HL-60/S4 (cell line): ENCODE measurements around the gene ATF2.
"Not testable (repeated sequence)": the region's sequence is repeated elsewhere in the genome, so short reads cannot be mapped to it uniquely, and the experiment has no call there.

ENCODE experiments used
- in situ Hi-C: fragments of 300-500 bp; cut with MboI; formaldehyde crosslinking; loops from 2 replicates; pipeline ENCODE4 v1.14.3; 2022; ENCODE audit warnings: low sequenced_read_pairs

The ATF2 gene

GRCh38 chr2:175103191-175103590 is 64.8 kb downstream of the ATF2 start:
- in situ Hi-C loops: no loop called here

DNA sequence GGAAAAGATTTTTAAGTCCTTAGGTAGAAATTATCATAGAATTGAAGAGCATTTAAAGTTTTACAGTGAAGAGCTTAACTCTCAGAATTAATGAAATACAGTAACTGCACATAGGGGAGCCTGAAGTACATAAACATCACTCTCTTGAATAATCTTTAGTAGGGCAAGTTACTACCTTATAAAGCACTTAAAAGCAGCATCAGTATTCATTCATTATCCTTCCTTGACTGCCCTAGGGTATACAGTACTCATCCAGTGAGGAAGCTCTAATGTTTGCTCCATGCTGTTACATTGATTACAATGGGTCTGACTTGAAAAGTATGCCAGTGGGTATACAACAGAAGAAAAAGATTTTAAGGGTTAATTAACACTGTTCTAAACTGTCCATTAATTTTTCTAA is 66.5 kb downstream of the ATF2 start:
- in situ Hi-C loops: no loop called here

DNA sequence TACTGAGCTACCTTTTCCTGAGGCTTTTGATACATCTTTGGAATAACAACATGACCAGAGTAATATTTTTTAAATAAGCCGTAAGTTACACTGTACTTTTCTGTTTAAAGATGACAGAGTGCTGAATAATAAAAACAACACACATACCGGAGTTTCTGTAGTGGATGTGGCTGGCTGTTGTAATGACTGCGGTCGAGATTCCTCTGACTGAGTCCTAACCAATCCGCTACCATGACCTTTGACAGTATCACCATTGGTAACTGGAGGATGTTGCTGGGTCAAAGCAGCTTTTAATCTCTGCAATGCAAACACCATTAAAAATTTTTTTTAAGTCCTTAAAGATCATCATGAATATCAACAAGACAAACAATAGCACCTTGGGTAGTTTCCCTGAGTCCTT is 70.7 kb downstream of the ATF2 start:
- in situ Hi-C loops: no loop called here

- in situ Hi-C loops: not testable (repeated sequence)
Measured at GRCh38 chr2:175084117-175084516, 83.9 kb downstream of the ATF2 start.

DNA sequence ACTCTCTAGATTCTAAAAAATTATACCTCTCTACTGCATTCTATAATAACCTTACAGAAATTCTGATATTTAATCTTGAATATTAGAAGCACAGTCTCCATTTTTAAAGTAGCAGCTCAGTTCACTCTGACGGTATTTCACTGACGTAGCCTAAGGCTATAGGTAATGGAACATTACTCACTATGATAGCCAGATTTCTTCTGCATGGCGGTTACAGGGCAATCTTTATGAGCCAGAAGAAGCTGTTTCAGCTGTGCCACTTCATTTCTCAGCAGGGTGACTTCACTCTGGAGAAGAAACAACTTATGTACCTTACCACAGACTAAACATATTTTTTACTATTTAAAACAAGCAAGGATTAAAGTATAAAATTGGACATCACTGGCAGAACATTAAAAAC is 87.5 kb downstream of the ATF2 start:
- in situ Hi-C loops: no loop called here

DNA sequence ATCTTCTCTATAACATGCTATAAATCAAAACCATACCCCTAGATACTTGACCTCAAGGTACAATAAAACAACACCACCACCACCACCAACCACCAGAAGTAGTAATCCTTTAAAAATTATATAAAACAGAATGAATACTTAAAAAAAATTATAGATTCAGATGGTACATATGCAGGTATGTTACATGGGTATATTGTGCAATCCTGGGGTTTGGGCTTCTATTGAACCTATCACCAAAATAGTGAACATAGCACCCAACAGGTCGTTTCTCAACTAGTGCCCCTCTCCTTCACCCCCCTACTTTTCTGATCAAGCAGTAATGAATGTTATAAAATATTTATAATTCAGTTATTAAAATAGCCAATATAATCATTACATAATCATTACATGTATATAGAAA is 91.7 kb downstream of the ATF2 start:
- in situ Hi-C loops: no loop called here

GRCh38 chr2:175074478-175074877 is 93.5 kb downstream of the ATF2 start:
- in situ Hi-C loops: no loop called here

GRCh38 chr2:175068534-175068933 is 99.5 kb downstream of the ATF2 start:
- in situ Hi-C loops: no loop called here

DNA sequence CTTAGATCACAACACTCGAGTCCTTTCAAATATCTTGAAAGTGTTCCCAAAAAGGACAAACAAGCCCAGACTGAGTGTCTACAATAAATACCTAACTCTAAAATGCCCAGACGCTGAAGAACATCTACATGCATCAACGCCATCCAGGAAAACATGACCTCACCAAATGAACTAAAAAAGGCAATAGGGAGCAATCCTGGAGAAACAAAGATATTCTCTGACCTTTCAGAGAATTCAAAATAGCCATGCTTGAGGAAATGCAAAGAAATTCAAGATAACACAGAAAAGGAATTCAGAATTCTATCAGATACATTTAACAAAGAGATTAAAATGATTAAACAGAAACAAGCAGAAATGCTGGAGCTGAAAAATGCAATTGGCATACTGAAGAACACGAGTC is 101.6 kb downstream of the ATF2 start:
- in situ Hi-C loops: no loop called here

DNA sequence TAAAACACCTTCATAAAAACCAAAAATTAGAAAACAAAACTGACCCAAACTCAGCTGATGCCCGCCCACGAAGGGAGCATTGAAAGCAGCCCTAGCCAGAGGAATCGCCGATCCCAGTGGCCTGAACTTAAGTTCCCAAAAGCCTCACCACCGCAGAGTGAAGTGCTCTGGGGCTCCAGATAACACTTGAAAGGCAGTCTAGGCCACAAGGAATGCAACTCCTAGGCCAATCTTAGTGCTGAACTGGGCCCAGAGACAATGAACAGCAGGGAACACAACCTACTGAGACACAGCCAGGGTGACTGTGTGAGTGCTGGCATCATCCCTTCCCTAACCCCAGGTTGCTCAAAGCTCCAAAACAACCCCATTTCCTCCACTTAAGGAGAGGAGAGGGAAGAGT is 103.2 kb downstream of the ATF2 start:
- in situ Hi-C loops: no loop called here

GRCh38 chr2:175063741-175064140 is 104.3 kb downstream of the ATF2 start:
- in situ Hi-C loops: no loop called here

DNA sequence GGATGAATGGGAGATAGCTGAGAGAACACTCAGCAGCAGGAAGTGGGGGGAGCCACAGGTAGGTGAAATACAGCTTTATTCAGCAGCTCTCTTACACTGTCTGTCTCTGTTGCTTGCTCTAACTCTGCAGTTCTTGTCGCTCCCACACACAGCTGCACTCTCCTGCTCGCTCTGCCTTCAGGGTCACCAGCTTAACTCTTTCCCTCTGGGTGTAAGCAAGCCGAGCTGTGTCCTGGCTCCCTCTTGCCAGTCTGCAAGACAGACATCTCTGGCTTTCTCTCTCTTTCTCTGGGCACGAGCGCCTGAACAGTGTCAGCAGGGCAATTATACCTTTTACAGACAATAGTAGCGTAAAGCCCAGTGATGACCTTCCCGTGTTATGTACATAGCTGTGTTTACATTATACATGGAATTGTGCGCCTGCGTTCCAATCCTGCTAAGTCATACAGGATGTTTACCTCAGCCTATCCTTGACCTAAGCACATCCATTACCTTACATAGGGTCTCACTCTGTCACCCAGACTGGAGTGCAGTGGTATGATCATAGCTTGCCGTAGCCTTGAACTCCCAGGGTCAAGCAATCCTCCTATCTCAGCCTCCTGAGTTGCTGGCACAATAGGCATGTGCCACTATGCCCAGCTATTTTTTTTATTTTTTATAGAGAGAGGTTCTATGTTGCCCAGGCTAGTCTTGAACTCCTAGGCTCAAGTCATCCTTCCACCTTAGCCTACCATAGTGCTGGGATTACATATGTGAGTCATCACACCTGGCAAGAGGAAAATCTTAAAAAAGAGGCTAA is 105.0 kb downstream of the ATF2 start:
- in situ Hi-C loops: no loop called here

DNA sequence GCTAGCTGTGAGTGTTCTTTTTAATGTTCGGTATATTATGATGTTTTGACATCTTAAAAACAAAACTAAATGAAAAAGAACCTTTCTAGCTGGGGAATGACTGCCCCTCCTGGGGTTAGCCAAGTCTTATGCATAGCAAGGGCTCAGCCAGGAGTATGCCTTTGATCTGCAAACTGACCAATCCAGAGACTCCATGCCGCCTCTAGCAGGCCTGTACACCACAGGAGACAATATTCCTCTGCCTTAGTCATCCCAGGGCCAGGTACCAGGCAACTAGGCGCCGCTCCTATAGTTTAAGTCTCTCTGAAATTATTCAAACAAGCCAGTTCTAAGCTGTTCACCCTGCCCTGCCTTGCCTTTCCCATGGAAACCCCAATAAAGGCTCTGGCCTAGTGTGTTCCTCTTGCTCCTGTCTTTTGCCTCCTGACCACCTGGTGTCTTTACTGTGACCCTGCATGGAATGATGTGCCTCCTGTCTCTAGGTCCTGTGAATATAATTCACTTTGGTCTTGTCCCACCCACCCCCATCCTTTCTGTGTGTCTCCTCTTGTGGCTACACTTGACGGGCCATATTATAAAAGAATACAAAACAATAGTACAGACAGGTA is 110.8 kb downstream of the ATF2 start:
- in situ Hi-C loops: no loop called here

DNA sequence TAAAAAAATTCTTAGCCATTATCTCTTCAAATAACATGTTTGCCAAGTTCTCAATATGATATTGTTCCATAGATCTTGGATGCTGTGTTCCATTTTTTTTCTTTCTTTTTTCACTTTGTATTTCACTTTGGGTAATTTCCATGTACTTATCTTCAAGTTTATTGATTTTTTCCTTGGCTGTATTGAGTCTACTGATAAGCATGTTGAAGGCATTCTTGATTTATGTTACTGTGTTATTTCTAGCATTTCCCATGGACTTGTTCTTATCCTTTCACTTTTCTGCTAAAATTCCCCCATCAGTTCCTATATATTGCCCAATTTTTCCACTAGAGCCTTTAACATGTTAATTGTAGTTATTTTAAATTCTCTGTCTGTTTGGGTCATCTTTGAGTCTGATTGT is 112.0 kb downstream of the ATF2 start:
- in situ Hi-C loops: no loop called here

DNA sequence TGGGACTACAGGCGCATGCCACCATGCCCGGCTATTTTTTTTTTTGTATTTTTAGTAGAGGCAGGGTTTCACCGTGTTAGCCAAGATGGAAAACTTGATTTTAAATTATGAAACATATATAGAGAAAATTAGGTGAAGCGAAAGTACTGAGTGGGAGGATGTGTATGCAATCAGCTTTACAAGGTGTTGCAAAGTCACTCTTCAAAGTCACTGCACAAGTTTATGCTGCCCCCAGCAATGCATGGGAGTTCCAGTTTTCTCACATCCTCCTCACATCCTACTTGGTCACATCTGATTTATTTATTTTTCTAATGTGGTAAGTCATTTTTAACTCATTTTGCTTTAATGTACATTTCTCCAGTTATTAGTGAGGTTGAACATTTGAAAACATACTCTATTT is 113.7 kb downstream of the ATF2 start:
- in situ Hi-C loops: no loop called here

- in situ Hi-C loops: no loop called here
Measured at GRCh38 chr2:175049661-175050060, 118.3 kb downstream of the ATF2 start.

GRCh38 chr2:175048275-175048674 is 119.7 kb downstream of the ATF2 start:
- in situ Hi-C loops: no loop called here

DNA sequence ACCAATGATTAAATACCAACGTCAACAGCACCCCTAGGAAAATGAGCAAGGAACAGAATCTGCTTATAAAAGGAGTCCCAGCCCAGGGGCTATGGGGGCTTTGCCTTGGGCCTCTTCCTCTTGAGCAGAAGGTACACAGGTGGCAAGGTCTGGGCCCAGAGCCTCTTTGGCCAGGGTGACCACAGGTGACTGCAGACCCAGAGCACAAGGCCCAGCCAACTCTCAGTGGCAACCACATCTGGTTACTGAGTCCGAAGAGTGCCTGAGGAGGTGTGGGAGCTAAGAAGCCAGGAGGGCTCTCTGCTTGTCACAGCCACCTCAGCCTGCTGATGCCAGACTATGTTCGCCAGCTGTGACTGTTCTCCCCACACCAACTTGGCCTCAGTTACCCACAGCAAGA is 128.5 kb downstream of the ATF2 start:
- in situ Hi-C loops: no loop called here

- in situ Hi-C loops: no loop called here
Measured at GRCh38 chr2:175039031-175039430, 129.0 kb downstream of the ATF2 start.

- in situ Hi-C loops: no loop called here
Measured at GRCh38 chr2:175037941-175038340, 130.1 kb downstream of the ATF2 start.

DNA sequence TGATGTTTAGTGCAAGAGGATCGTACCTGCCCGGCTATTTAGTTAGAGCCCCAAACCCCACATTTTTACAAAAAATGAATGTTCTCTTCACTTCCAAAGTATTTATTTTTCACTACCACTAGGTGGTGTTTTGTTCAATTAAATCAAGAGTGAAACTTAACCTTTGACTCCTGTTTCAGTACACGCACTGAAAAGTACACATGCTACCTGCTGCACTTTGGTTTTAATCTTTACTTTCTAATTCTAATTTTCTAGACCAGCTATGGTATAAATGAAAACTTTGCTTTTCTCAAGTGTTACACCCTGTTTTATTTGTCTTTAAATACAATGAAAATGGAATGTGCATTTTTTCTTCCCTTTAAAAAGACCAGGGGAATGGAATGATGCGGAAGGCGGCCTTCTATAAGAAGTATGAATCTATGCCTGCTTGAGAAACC is 131.4 kb downstream of the ATF2 start:
- in situ Hi-C loops: no loop called here

- in situ Hi-C loops: no loop called here
Measured at GRCh38 chr2:175035806-175036205, 132.2 kb downstream of the ATF2 start.

- in situ Hi-C loops: no loop called here
Measured at GRCh38 chr2:175034716-175035115, 133.3 kb downstream of the ATF2 start.
